EH (cell line): Measurements from ENCODE around the gene MTFR1L.
"Not testable (repeated sequence)": the region's sequence is repeated elsewhere in the genome, so short reads cannot be mapped to it uniquely, and the experiment has no call there.

Experiments
- DNase-seq: peaks from one replicate; pipeline ENCODE4 v3.0.0-alpha.2; 2015; ENCODE audit warnings: low read depth

MTFR1L gene

GRCh38 chr1:25825605-25826004, 5.9 kb downstream of the MTFR1L start:
- DNase-seq = no peak

- no peak for DNase-seq
Measured at GRCh38 chr1:25826571-25826970, 6.8 kb downstream of the MTFR1L start.

- DNase-seq = no peak
Measured at GRCh38 chr1:25828491-25828890, 8.7 kb downstream of the MTFR1L start.

GRCh38 chr1:25829046-25829445, 9.3 kb downstream of the MTFR1L start:
- DNase-seq = no peak

- no peak for DNase-seq
Measured at GRCh38 chr1:25831569-25832196, 11.9 kb downstream of the MTFR1L start.

- peak; percentile 22 for DNase-seq
Measured at GRCh38 chr1:25832336-25833037, 12.7 kb downstream of the MTFR1L start.

- no peak for DNase-seq
Measured at GRCh38 chr1:25833158-25833557, 13.4 kb downstream of the MTFR1L start.

- DNase-seq = no peak
Measured at GRCh38 chr1:25834894-25835293, 15.1 kb downstream of the MTFR1L start.

- peak; percentile 28 for DNase-seq
Measured at GRCh38 chr1:25836695-25837094, 16.9 kb downstream of the MTFR1L start.

- no peak for DNase-seq
Measured at GRCh38 chr1:25837262-25837875, 17.6 kb downstream of the MTFR1L start.

GRCh38 chr1:25839808-25840207, 20.1 kb downstream of the MTFR1L start:
- not testable (repeated sequence) for DNase-seq

GRCh38 chr1:25843483-25843882, 23.7 kb downstream of the MTFR1L start:
- no peak for DNase-seq

GRCh38 chr1:25844536-25845337, 25.0 kb downstream of the MTFR1L start:
- DNase-seq = peak; percentile 12

- DNase-seq = no peak
Measured at GRCh38 chr1:25845664-25846063, 25.9 kb downstream of the MTFR1L start.

- DNase-seq = no peak
Measured at GRCh38 chr1:25847929-25848328, 28.2 kb downstream of the MTFR1L start.

GRCh38 chr1:25848531-25848930, 28.8 kb downstream of the MTFR1L start:
- no peak for DNase-seq

- no peak for DNase-seq
Measured at GRCh38 chr1:25854554-25854953, 34.8 kb downstream of the MTFR1L start.

- DNase-seq = no peak
Measured at GRCh38 chr1:25856856-25857255, 37.1 kb downstream of the MTFR1L start.

GRCh38 chr1:25858494-25858893, 38.7 kb downstream of the MTFR1L start:
- DNase-seq = no peak

- peak; percentile 89 for DNase-seq
Measured at GRCh38 chr1:25858906-25859789, 39.4 kb downstream of the MTFR1L start, which contains the start of gene AUNIP. Gene AUNIP (minus strand): TSS chr1:25859457. CDS start chr1:25859357, 100 bp downstream.
